ENCODE results near the gene ACYP2. TPM values are rescaled to one million over a fixed set of nuclear protein-coding genes. Genes with fewer than 3 reads are reported as not detected.

The ACYP2 gene
- total RNA-seq, 1 experiment from 2014 or later, result 16.9 TPM

DNA sequence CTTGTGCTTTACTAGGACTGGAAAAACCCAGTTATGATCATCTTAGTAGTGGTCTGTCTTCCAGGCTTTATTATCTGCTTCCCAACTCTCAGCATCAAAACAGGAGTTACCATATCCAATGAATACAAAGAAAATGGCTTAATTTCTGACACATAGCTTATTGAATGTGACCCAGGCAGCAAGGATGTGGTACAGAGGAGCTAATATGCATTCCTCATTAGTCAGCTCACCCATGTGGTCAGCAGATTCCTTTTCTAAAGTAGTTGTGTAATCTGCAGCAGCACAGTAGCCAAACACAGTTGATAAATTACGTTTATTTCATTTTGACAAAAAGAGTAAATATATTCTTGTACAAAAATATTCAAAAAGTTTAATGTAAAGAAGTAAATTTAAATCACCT, 97.0 kb downstream of the ACYP2 start:
- peak; percentile 96 for DNase-seq (ENCODE audit: low read depth)

DNA sequence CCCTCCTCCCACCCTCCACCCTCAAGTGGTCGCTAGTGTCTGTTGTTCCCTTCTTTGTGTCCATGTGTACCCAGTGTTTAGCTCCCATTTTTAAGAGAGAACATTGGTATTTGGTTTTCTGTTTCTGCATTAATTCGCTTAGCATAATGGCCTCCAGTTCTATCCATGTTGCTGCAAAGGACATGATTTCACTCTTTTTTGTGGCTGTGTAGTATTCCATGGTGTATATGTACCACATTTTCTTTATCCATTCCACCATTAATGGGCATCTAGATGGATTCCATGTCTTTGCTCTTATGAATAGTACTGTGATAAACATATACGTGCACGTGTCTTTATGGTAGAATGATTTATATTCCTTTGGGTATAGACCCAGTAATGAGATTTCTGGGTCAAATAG, 97.7 kb downstream of the ACYP2 start:
- DNase-seq (ENCODE audit: low read depth), result no peak

DNA sequence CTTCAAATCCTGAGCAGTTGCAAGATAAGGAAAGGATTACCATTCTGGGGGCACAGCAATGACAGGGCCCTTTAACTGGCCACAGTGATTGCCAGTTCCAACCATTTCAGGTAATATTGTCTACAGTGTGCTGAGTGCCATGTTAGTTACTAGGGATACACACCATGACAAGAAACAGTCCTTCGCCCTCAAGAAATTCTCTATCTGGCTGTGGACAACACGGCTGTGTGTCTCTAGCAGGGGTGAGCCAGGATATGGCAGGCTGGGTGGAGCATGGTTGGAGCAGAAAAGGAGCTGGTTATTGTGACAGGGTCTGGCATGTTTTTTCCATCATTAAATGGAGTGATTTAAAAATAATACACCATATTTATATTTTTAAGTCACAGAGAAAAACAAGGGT, 109.6 kb downstream of the ACYP2 start:
- DNase-seq (ENCODE audit: low read depth), result no peak

DNA sequence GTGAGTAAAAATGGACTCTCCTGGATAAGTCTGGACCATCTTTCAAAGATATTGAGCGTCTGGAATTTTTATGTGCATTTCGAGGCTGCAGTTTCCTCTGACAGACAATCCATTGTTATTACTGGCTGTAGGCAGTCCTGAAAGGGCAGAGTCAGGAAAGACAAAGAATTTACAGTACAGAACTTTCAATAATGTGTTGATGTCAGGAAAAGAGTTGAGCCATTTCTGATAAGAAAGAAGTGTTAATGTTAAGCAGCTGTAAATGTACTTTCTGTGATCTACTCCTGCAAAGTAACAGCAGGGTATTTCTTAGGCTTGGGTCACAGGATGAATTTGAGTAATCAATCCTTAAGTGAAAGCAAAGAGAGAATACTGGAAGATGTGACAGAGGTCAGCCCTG, 110.8 kb downstream of the ACYP2 start:
- no peak for DNase-seq (ENCODE audit: low read depth)

DNA sequence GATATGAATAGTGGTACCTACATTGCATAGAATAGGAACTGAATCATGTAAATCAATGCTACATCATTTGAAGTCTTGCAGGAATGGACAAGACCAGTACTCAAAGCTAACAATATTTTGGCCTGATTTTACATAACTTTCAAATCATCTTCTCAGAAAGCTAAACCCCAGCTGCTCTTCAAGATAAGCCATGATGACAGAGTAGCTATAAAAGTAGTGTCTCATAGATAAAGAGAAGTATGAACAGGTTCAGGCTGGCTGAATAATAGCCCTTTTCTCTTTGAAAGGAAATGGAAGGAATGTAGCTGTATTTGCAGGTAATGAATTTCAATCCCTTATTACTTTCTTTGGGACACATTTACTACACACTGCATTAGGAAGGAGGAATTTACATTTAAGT, 112.4 kb downstream of the ACYP2 start:
- no peak for DNase-seq (ENCODE audit: low read depth)

DNA sequence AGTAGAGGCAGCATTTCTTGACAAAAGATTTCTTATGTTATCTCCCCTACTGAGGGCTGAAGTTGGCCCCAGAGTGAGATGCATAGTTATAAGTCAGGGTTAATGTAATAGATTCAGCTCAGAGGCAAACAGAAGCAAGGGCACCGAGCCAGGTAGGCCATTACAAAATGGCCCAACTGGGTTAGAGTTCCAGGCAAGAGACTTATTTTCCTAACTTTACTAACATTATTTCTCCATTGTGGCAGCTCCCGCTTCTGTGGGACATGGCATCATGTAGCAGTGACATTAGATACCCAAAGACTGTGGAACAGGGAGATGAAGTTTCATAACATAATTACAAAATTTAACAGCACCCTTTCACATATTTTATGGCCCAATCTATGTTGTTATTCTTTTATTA, 113.5 kb downstream of the ACYP2 start:
- DNase-seq (ENCODE audit: low read depth), result no peak

DNA sequence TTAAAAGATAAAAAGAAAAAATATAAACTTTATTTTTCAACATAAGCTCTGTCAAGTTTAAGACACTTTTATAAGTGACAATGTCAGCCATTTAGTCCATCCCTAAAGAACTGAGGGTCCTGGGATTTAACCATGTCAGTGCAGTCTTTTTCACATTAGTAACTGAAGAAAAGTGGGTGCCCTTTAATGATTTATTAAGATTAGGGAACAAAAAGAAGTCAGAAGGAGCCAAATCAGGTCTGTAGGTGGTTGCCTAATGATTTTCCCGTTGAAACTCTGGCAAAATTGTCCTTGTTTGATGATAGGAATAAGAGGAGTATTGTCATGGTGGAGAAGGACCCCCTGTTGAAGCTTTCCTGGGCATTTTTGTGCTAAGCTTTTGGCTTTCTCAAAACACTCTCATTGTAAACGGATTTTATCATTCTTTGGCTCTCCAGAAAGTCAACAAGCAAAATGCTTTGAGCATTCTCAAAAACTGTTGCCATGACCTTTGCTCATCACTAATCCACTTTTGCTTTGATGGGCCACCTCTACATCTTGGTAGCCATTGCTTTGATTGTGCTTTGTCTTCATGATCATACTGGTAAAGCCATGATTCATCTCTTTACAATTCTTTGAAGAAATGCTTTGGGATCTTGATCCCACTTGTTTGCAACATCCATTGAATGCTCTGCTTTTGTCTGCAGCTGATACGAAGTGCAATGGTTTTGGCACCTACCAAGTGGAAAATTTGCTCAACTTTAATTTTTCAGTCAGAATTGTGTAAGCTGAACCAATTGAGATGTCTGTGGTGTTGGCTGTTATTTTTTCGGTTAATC, 118.6 kb downstream of the ACYP2 start:
- DNase-seq (ENCODE audit: low read depth), result no peak

DNA sequence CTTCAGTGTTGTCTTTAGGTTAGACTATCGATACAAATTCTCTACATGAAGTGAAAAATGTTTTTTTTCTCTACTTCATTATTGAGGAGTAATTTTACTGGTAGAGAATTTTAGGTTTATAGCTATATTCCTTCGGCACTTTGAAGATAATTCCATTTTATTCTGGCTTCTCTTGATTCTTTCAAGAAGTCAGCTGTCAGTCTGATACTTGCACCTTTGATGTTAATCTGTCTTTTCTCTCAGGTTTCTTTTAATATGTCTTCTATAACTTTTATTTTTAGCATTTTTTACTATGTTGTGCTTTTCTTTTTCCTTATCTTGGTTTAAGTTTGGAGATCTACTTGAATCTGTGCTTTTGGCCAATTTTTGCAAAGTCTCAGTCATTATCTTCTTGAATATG, 122.0 kb downstream of the ACYP2 start:
- DNase-seq (ENCODE audit: low read depth), result no peak

DNA sequence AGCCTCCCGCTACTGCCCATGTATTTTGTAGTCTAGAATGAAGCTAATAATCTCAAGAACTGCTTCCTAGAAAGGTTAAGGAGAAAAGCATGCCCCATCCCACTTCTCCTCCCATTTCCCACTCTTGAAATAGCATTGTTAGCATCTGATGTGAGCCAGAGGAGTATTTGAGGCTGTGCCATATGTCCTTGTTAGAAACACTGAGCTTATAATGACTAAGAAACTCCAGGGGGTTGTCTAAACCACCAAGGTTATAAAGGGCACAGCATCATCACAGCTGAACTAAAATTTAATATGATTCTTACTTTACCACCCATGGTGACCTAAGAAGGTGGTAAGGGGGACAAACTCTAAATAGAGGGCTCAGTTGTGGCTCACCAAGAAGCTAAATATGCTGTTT, 124.0 kb downstream of the ACYP2 start:
- DNase-seq (ENCODE audit: low read depth), result peak; percentile 97

DNA sequence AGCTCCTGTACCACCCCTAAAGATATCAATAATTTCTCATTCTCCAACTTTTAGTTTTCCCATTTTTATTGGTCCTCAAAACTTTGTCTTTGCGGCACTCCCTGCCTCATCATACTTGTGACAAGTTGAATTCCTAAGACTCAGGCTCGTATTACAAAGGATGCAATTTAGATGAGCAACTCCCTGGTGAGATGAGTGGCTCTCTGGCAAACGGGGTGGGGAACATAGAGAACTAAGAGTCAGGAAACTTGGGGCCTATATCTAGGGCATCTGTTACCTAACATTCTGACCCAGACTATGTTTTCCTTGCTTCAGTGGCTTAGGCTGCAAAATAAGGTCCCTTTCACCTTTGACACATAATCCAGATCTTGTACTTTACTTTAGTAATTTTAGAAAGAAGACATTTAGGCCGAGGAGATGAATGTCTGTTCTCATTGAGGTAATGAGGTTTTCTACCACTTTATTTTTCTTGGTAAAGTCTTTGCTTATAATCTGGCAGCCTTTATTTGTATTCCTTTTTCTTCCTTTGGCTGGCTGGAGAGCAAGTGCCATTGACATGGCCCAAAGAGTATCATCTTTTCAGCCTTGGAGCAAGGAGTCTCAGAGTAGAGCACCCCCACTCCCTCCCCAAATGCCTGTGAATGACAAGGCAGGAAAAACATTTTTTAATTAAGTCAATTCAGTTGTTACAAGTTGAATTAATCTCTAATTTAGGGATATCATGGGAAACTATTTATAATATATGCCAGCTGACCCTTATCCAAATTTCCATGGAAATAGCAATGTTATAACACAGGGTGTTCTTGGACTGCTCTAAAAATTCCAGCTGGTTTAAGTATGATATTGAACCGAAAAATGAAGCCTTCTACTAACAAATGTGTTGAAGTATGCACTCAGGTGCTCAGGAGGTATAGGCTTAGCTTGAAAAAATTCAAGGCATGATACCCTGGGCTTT, 125.4 kb downstream of the ACYP2 start:
- peak; percentile 90 for DNase-seq (ENCODE audit: low read depth)

DNA sequence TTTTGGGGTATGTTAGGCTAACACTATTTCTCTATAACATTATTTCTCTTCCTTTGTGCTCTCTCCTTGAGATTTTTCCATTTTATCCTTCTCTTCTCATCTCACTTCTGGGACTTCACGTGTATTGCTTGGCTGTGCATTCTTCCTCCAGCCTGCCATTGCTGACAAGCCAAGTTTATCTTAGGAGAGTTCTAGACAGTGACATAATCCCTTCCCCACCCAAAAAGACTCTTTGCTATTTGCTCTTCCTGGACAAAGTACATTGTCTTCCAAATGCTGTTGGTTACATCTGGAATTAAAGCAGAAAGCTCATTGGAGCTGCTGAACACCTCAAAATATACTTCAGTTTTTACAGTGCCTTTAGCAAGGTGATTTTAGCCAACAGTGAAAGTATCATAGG, 131.7 kb downstream of the ACYP2 start:
- no peak for DNase-seq (ENCODE audit: low read depth)

DNA sequence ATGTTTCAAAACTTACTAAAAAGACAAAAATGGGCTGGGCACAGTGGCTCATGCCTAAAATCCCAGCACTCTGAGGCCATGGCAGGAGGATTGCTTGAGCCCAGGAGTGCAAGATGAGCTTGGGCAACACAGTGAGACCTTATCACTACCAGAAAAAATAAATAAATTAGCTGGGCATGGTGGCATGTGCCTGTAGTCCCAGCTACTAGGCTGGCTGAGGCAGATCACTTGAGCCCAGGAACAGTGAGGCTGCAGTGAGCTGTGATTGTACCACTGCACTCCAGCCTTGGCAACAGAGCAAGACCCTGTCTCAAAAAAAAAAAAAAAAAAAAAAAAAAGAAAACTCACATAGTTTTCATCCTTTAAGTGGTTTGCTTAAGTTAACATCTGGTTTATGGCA, 134.2 kb downstream of the ACYP2 start:
- DNase-seq (ENCODE audit: low read depth), result no peak

DNA sequence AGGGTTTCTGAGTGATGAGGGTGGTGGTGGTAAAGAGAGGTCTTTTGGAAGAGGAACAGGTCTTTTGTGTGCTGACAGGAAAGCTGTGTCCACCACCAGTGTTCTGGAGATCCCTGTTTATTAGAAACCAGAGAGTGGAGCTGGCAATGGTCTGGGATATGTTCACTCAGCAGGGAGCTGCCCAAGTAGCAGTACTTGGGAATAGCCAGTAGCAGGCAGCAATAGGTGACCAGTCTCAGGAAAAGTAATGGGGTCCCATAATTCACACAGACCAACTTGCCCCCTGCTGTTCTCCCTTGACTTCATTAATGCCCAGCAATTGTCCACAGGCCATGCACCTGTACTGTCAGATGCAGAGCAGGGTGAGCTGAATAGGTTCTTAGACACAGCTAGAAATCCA, 138.8 kb downstream of the ACYP2 start:
- no peak for DNase-seq (ENCODE audit: low read depth)

DNA sequence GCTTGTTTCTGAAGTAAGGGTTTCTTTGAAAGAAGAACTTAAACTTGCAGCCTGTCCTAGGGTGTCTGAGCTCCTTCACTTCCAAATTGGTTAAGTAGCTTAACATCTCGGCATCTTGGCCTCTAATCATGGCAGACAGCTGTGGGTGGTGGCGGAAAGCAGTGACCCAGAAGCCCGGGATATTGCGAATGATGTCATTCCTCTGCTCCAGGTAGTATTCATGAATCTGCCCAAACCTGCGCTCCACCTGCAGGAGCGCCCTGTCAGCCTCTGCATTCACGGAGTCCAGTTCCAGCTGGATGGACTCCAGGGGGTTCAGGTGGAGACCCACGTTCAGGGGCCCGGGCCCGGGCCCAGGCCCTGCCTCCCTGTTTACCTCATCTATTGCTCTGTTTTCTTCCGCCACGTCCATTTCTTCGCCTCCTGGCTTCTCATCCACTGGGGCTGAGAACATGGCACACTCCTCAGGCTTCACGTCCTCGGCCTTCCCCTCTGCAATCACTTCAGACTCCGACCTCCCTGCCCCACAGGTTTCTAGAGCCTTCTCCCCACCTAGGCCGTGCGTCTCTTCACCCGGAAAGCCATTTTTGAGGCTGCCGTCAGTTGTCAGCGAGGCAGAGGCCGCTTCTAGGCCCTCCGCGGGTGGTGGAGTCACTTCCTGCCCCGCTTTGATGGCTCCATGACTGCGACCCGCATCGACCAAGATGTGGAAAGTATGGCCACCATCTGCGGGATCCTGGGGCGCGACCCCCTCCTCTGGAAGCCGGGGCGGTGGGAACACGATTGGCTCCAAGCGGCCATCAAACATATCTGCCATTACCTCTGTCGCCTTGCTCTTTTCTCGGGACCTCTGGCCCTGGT, 140.0 kb downstream of the ACYP2 start:
- no peak for DNase-seq (ENCODE audit: low read depth)

DNA sequence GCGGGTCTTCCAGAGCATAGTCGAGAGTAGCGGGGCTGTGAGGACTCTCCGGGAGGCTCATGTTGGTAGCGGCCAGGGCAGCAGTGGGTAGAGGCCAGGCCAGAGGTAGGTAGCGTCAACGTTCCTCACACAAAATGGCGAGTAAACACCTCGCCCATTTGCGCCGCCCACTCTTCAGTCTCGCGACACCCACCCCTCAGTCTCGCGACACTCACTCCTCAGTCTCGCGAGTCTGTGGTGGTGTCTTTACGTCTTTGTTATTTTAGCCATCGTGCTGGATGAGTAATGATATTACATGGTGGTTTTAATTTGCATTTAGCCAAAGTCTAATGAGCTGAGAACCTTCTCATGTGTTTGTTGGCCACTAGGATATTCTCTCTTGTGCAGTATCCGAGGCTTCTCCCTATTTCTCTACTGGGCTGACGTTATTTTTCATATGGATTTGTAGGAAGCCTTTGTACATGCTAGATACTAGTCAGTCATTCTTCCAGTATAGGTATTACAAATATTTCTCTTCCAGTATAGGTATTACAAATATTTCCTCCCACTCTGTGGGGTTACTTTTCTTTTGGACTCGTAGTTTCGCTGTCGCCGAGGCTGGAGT, 140.8 kb downstream of the ACYP2 start, which contains the start of gene TSPYL6:
TSS of gene TSPYL6 (minus strand) at position 139 of the 604 bp plus-strand sequence. CDS start at position 61, 78 bp downstream.
- DNase-seq (ENCODE audit: low read depth), result no peak

DNA sequence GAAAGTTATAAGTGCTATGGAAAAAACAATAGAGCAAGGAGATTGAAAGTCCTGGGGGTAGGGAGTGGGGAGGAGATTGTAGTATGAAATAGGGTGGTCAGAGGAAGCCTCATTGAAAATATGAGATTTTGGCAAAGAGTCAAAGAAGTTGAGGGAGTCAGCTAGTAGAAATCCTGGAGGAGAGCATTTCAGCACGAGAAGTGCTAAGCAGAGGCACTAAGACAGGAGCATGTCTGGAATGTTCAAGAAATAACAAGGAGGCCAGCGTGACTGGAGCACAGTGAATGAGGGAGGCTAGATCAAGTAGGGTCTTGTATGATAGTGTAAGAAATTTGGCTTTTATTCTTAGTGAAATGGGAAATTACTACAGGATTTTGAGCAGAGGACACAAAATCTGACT, 142.8 kb downstream of the ACYP2 start:
- DNase-seq (ENCODE audit: low read depth), result no peak

DNA sequence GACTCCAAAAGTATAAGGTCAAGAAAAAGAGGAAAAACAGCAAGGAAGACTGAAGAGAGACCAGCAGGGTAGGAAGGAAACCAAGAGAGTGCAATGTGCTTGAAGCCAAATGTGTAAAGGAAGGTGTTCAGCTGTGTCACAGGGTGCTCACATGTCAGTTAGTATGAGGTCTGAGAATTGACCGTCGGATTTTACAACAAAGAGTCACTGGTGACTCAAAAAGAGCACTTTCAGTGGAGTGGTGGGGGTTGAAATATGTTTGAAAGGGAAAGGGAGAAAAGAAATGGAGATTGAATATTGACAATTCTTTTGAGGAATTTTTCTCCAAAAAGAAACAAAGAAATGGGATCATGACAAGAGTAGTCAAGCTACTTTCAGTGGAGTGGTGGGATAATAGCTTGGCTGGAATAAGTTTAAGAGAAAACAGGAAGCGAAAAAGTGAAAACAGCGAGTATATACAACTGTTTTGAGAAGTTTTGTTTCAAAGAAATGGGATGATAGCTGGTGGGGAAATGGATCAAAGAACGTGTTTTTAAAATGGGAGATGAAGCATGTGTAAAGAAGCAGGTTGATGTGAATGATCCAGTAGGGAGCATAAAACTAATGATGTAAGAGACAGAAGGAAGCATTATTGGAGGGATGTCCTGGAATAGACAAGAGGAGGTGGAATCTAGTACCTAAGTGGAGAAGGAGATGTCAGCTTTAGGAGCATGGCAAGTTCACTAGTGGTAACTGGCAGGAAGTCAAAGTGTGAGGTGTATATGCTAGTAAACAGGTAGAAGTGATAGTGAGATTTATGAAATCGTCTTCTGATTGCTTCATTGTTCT, 144.2 kb downstream of the ACYP2 start:
- DNase-seq (ENCODE audit: low read depth), result peak; percentile 12

DNA sequence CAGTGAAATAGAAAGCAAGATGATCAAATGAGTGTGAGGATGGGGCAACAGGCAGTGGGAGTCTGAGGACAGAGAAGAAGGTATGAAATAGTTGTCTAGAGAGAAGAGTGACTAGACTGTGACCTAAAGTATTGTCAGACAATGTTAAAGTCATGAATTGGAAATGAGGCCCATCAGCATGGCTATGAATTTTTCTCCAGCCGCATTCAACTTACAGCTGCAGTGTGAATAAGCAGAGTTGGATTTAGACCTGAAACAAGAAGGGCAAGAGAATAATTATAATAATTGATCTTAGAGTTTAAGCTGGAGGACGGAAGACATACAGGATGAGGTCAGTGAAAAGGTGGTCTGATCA, 144.8 kb downstream of the ACYP2 start:
- no peak for DNase-seq (ENCODE audit: low read depth)

DNA sequence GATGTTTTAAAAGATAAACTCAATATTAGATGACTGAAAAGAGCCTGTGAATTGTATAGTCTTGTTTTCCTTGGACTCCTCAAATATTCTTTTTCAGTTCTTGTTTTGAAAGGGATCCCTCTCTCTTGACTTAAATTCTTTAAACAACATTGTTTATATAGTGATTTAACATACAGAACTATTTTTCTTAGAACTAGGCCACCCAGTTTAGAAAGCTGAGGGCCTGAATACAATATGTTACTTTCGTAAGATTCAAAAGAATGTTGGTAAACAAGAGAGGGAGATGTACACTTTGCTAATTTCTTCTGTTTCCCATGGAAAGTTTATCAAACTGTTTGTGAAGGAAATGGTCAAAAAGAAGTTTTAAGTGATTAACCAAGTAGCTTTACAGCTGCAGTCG, 146.1 kb downstream of the ACYP2 start:
- DNase-seq (ENCODE audit: low read depth), result no peak

DNA sequence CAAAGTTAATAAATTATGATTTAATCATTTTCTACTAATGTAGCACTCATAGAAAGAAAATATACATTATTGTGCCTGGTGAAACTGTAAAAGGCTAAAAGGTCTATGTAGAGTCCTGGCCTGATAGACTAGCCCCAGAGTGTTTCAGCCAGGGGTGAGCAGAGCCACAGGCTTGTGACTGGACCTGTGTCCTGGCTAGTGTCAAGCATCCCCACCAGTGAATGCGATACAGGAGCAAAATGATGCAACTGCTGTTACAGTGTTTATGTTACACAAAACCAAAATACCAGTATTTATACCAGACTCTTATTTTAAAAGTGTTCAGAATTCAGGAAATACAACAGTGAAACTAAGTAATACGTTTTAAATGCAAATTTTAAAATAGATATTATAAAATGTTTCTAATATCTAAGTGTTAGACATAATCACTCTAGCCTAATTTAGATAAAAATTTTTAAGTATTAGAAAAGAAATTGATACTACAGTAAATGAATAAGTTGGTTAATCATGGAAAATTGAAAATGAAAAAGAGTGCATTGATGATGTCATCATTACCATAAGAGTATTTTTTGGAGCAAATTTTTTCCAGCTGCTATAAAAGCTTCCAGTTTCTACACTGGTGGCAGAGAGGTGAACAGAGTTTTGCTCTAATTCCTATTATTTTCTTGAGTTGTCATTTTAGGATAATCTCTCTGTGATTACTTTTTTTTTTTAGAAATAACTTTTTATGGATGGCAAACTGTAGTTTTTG, 146.8 kb downstream of the ACYP2 start:
- DNase-seq (ENCODE audit: low read depth), result no peak

Measured in LHCN-M2 (cell line).